Prostate gland (tissue), 2 donors: Measurements from ENCODE around the gene GALNT14. TPM values are rescaled to one million over a fixed set of nuclear protein-coding genes. Genes with fewer than 3 reads are reported as not detected.

Experiments
- DNase-seq: peaks from one replicate; pipeline ENCODE4 v3.0.0-alpha.2; 2019; ENCODE audit warnings: low spot score
- H3K27ac ChIP-seq, 2 donors: fragments of 200-600 bp; sonication (generic); 2 replicates each; pipeline ENCODE4 v1.5.1; 2017 to 2019
- H3K27me3 ChIP-seq: fragments of 200-600 bp; sonication (generic); replicated peaks from 2 replicates; pipeline ENCODE4 v1.5.1; 2019; ENCODE audit not compliant: insufficient read depth
- H3K36me3 ChIP-seq, 2 donors: fragments of 200-600 bp; sonication (generic); 1 replicate in 1 of 2; 2 replicates in 1 of 2; pipeline versions ENCODE4 v1.5.1 to v1.8.1; 2017 to 2019
- H3K4me1 ChIP-seq: fragments of 200-600 bp; sonication (generic); replicated peaks from 2 replicates; pipeline ENCODE4 v1.5.1; 2019
- H3K4me3 ChIP-seq, 2 donors: fragments of 200-600 bp; sonication (generic); 2 replicates each; pipeline ENCODE4 v1.5.1; 2017 to 2019
- H3K9me3 ChIP-seq: fragments of 200-600 bp; sonication (generic); 2 replicates; pipeline ENCODE4 v1.5.1; 2017
- CTCF ChIP-seq, 4 experiments: fragments of 200-600 bp in 2 of 4; fragments of 450-650 bp in 2 of 4; sonication (generic) in 2 of 4; IDR thresholded peaks; 1 replicate in 3 of 4; 2 replicates in 1 of 4; pipeline ENCODE4 v1.5.1; 2016 to 2019; ENCODE audit warnings: antibody characterized with exemption in 4 of 4, mild to moderate bottlenecking in 2 of 4, moderate library complexity in 2 of 4
- POLR2A ChIP-seq: fragments of 450-650 bp; IDR thresholded peaks from one replicate; pipeline ENCODE4 v1.6.1; 2016; ENCODE audit warnings: antibody characterized with exemption, mild to moderate bottlenecking
- POLR2AphosphoS5 ChIP-seq: sonication (generic); formaldehyde crosslinking; IDR thresholded peaks from one replicate; pipeline ENCODE4 v1.6.1; 2017; ENCODE audit warnings: antibody characterized with exemption
- WGBS: methylation state at CpG from one replicate; pipeline ENCODE4 v1.1.5; 2018; 5-methylcytosine and 5-hydroxymethylcytosine counted together
- intact Hi-C: fragments of 100-400 bp; cut with DNase I; formaldehyde crosslinking; loops from one replicate; pipeline ENCODE4 v1.14.2; 2022
- total RNA-seq, 2 donors: library from RNA; depleted of rRNA; stranded (reverse); fragments of >200 nt; gene quantifications; one replicate each; pipeline ENCODE4 v1.1.0, GENCODE V29; 2016

The GALNT14 gene
- total RNA-seq, 2 donors from 2014 or later: 0.59 to 15.5 TPM

- DNase-seq: no peak
- intact Hi-C loops: no loop called here
- H3K36me3 ChIP-seq: no peaks in the 10 kb centered on the region
- no peaks in the 10 kb centered on the region for H3K4me1 ChIP-seq
- H3K4me3 ChIP-seq: no peak overlapping the region
- 81% methylated on average over 5 of the region's 5 CpGs for WGBS
- TF ChIP-seq CTCF (IDR thresholded peaks at IDR 0.05): no peak
- no peak for TF ChIP-seq POLR2A
- TF ChIP-seq POLR2AphosphoS5: no peak
- H3K9me3 ChIP-seq: no peaks in the 10 kb centered on the region
- no peak overlapping the region for H3K27ac ChIP-seq
- no peaks in the 10 kb centered on the region for H3K27me3 ChIP-seq
Observed at GRCh38 chr2:30986231-30986580, 152.0 kb downstream of the GALNT14 start.

DNA sequence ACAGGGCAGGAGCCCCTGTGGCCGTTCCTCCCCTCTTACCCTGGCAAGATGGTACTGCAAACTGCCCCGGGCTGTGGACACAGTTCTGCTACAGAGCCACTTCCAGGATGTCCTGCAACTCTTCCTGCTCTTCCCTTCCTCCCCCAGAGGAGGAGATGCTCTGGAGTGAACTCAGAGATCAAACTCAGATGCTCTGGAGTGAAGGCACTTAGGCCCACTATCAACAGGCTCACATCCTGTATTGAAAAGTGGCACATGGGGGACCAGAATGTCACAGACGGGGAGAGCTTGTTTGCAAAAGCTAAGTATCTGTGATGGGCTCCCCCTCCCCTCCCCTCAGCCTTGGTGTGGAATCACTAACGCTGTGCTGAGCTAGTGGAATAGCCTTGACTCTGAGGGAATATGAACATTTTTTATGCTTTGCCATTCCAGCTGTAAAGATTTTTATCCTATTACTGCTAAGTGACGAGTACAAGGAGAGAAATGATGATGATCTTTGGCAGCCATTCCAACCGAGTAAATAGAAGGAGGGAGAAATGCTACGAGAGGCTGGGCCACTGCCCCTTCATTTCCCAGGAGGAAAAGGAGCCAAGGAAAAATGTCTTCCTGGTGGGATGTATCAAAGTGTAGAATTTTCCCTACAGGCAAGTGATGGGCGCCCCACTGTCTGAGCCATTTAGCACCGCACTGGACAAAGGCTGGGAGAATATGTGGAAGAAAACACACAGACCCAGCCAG lies 152.6 kb downstream of the GALNT14 start:
- no peaks in the 10 kb centered on the region for H3K36me3 ChIP-seq
- no peak overlapping the region for H3K4me3 ChIP-seq
- intact Hi-C loops: no loop called here
- no peaks in the 10 kb centered on the region for H3K27me3 ChIP-seq
- H3K4me1 ChIP-seq: no peaks in the 10 kb centered on the region
- H3K9me3 ChIP-seq: no peaks in the 10 kb centered on the region
- DNase-seq: no peak
- 51% methylated on average over 9 of the region's 9 CpGs for WGBS
- no peak for TF ChIP-seq POLR2A
- TF ChIP-seq CTCF (IDR thresholded peaks at IDR 0.05): no peak
- no peak for TF ChIP-seq POLR2AphosphoS5
- no peak overlapping the region for H3K27ac ChIP-seq

DNA sequence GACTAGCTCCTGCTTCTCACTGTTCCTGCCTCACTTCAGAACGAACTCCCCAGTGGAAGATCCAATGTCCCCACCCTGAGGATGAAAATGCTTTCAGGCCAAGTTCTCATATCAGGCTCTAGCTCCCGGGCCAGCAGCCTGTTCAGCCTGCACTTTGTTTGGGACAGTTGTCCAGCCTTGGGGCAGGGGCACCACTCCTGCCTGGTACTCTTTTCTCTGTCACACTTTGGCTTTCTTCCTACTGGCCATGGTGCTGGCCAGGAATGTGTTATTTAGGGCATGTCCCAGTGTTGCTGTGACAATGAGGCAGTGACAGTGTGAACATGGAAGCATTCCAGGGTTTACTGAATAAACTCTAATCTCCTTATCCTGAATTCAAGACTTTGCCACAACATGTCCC lies 154.1 kb downstream of the GALNT14 start:
- H3K27me3 ChIP-seq: no peaks in the 10 kb centered on the region
- 43% methylated on average over 2 of the region's 2 CpGs for WGBS
- DNase-seq: peak; percentile 31
- no peaks in the 10 kb centered on the region for H3K9me3 ChIP-seq
- H3K4me1 ChIP-seq: no peaks in the 10 kb centered on the region
- H3K4me3 ChIP-seq: no peak overlapping the region
- TF ChIP-seq POLR2A (no peak), CTCF (IDR thresholded peaks at IDR 0.05) (no peak), POLR2AphosphoS5 (peak; percentile 49)
- H3K36me3 ChIP-seq: no peaks in the 10 kb centered on the region
- H3K27ac ChIP-seq: peak overlapping the region in 1 of 2 donors; percentile 7
- intact Hi-C loops: no loop called here

- Histone ChIP-seq H3K36me3 (no peaks in the 10 kb centered on the region), H3K27me3 (no peaks in the 10 kb centered on the region), H3K4me3 (no peak overlapping the region), H3K9me3 (no peaks in the 10 kb centered on the region), H3K27ac (peak overlapping the region; percentile 0 to 47), H3K4me1 (no peaks in the 10 kb centered on the region)
- intact Hi-C loops: no loop called here
- 21% methylated on average over 8 of the region's 8 CpGs for WGBS
- DNase-seq: peak; percentile 36
- TF ChIP-seq POLR2AphosphoS5 (peak; percentile 51), POLR2A (no peak)
Observed at GRCh38 chr2:30981510-30981909, 156.7 kb downstream of the GALNT14 start.

DNA sequence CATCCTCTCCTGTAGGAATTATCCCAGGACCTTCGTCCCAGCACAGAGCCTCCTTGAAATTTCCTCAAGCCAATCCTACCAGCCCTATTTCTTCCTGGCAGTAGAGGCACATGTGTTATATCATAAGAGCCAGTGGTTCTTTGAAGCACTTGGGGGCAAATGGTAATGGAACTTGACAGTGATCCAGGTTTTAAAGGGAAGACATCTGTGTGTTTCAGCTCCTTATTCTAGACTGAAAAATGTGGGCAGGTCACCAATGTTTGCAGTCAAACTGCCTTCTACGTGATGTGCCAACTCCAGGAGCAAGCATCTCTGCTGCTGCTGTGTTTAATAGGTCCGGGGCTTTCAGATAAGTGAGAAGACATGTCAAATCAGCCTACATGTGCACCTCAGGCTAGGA lies 157.1 kb downstream of the GALNT14 start:
- TF ChIP-seq CTCF (IDR thresholded peaks at IDR 0.05) (no peak), POLR2A (no peak), POLR2AphosphoS5 (no peak)
- 37% methylated on average over 3 of the region's 3 CpGs for WGBS
- no peaks in the 10 kb centered on the region for H3K27me3 ChIP-seq
- H3K36me3 ChIP-seq: no peaks in the 10 kb centered on the region
- intact Hi-C loops: no loop called here
- H3K4me1 ChIP-seq: no peaks in the 10 kb centered on the region
- H3K9me3 ChIP-seq: no peaks in the 10 kb centered on the region
- H3K27ac ChIP-seq: peak overlapping the region; percentile 0 to 47
- DNase-seq: peak; percentile 25
- H3K4me3 ChIP-seq: no peak overlapping the region
